ENCODE results near the gene FIG4.

DNA sequence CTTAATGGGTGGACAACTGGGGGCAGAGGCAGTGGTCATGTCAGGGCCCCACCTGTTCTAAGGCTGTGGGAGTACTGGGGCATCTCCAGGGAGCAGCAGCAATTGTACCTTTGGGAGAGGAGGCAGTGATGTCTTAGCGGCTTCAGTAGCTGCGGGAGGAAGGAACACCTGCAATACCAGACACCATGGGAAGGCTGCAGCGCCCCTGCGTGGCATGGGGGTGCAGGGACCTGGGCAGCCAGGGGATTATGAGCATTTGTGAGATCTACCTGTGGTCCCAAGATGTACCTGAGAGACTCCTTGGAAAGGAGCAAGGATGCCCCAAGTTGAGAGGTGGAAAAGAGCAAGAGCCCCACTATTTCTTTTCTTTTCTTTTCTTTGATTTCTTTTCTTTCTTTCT lies 174.9 kb downstream of the FIG4 start:
- TF ChIP-seq, protein P1, sequence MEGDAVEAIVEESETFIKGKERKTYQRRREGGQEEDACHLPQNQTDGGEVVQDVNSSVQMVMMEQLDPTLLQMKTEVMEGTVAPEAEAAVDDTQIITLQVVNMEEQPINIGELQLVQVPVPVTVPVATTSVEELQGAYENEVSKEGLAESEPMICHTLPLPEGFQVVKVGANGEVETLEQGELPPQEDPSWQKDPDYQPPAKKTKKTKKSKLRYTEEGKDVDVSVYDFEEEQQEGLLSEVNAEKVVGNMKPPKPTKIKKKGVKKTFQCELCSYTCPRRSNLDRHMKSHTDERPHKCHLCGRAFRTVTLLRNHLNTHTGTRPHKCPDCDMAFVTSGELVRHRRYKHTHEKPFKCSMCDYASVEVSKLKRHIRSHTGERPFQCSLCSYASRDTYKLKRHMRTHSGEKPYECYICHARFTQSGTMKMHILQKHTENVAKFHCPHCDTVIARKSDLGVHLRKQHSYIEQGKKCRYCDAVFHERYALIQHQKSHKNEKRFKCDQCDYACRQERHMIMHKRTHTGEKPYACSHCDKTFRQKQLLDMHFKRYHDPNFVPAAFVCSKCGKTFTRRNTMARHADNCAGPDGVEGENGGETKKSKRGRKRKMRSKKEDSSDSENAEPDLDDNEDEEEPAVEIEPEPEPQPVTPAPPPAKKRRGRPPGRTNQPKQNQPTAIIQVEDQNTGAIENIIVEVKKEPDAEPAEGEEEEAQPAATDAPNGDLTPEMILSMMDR (IDR thresholded peaks at IDR 0.05), result no peak
- TF ChIP-seq POLR2A (IDR thresholded peaks at IDR 0.05), result no peak
